A673 (cell line): Measurements from ENCODE around the gene MICOS13. TPM values are rescaled to one million over a fixed set of nuclear protein-coding genes. Genes with fewer than 3 reads are reported as not detected.

Source experiments
- Bru-seq: library from RNA; stranded (reverse); fragments of 400-500 nt; gene quantifications from one replicate; lab custom pipeline; 2021; lab: Mats Ljungman, UMichigan
- BruChase-seq, 2 experiments: library from RNA; stranded (reverse); fragments of 400-500 nt; gene quantifications; one replicate each; lab custom pipeline; 2021; lab: Mats Ljungman, UMichigan
- BruUV-seq: library from RNA; stranded (reverse); fragments of 400-500 nt; replicated peaks from 2 replicates; lab custom pipeline; 2021; lab: Mats Ljungman, UMichigan
- CTCF ChIA-PET: fragments of 300-600 bp; sonication (Branson Sonifier 250); formaldehyde crosslinking; loops from one replicate; lab custom pipeline; 2022; ENCODE audit warnings: antibody characterized with exemption; lab: Charles Lee
- POLR2A ChIA-PET: fragments of 300-600 bp; sonication (Branson Sonifier 250); formaldehyde crosslinking; loops from one replicate; lab custom pipeline; 2022; ENCODE audit warnings: antibody characterized with exemption; ENCODE audit not compliant: low non-redundant PET; lab: Charles Lee
- DNase-seq: peaks from one replicate; pipeline ENCODE4 v3.0.0-alpha.2; 2015; ENCODE audit warnings: low spot score
- H3K27ac ChIP-seq: fragments of 200-600 bp; sonication (generic); 2 replicates; pipeline ENCODE4 v1.5.1; 2016; ENCODE audit warnings: mixed run types, low read depth, mild to moderate bottlenecking, mixed read lengths, antibody characterized with exemption, low read length; ENCODE audit not compliant: poor library complexity, severe bottlenecking
- H3K27me3 ChIP-seq: fragments of 200-600 bp; sonication (generic); replicated peaks from 2 replicates; pipeline ENCODE4 v1.6.1; 2017; ENCODE audit warnings: mixed run types, low read depth, mild to moderate bottlenecking, mixed read lengths, antibody characterized with exemption, low read length; ENCODE audit not compliant: insufficient read depth, poor library complexity
- H3K36me3 ChIP-seq: fragments of 200-600 bp; sonication (generic); 2 replicates; pipeline ENCODE4 v1.6.1; 2016; ENCODE audit warnings: mixed run types, mild to moderate bottlenecking, mixed read lengths, antibody characterized with exemption, low read length; ENCODE audit not compliant: insufficient read depth, poor library complexity, severe bottlenecking
- H3K4me1 ChIP-seq: fragments of 200-600 bp; sonication (generic); 2 replicates; pipeline ENCODE4 v1.6.1; 2017; ENCODE audit warnings: mixed run types, mild to moderate bottlenecking, mixed read lengths, antibody characterized with exemption, low read length; ENCODE audit not compliant: insufficient read depth, poor library complexity, severe bottlenecking
- H3K4me3 ChIP-seq: fragments of 200-600 bp; sonication (generic); 2 replicates; pipeline ENCODE4 v1.5.1; 2016; ENCODE audit warnings: low read depth, mixed run types, mild to moderate bottlenecking, mixed read lengths, low read length; ENCODE audit not compliant: poor library complexity, severe bottlenecking
- H3K9me3 ChIP-seq: fragments of 200-600 bp; sonication (generic); 2 replicates; pipeline ENCODE4 v1.6.1; 2016; ENCODE audit warnings: mixed run types, low read depth, mild to moderate bottlenecking, mixed read lengths, antibody characterized with exemption, low read length; ENCODE audit not compliant: poor library complexity, severe bottlenecking
- CTCF ChIP-seq: fragments of 300-800, 200-600 bp; sonication (generic); conservative IDR thresholded peaks from 2 replicates; pipeline ENCODE4 v1.5.1; 2017; ENCODE audit warnings: low read depth, mild to moderate bottlenecking, antibody characterized with exemption, low read length, moderate library complexity, mixed read lengths
- EZH2 ChIP-seq: fragments of 200-600 bp; sonication (generic); IDR thresholded peaks from 2 replicates; pipeline ENCODE4 v1.6.1; 2017; ENCODE audit warnings: borderline replicate concordance, low read depth, mild to moderate bottlenecking, mixed read lengths, antibody characterized with exemption, low read length; ENCODE audit not compliant: poor library complexity, severe bottlenecking
- intact Hi-C: fragments of 100-400 bp; cut with micrococcal nuclease; formaldehyde crosslinking; loops from one replicate; pipeline ENCODE4 v1.10.0; 2022; ENCODE audit not compliant: unreplicated experiment
- long read RNA-seq: library from polyadenylated mRNA; stranded (forward); transcript quantifications from one replicate; pipeline ENCODE4 v2.0.0, GENCODE V29; 2022
- total RNA-seq: library from RNA; stranded (reverse); gene quantifications from 2 replicates; pipeline ENCODE4 v1.2.3, GENCODE V29; 2021

Gene MICOS13, protein sequence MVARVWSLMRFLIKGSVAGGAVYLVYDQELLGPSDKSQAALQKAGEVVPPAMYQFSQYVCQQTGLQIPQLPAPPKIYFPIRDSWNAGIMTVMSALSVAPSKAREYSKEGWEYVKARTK
- total RNA-seq (36.3 and 43.6 TPM in 2 replicates), Bru-seq, nascent RNA (percentile 53 among the genes with signal in this experiment), BruChase-seq, experiment 1, labeled RNA remaining after a 2-hour chase (percentile 55 among the genes with signal in this experiment), BruChase-seq, experiment 2, labeled RNA remaining after a 6-hour chase (percentile 59 among the genes with signal in this experiment)
- long read RNA-seq, transcript C19orf70-201 (4 exons, 896 nt), result major isoform, 52 of 56 reads
- long read RNA-seq, partial matches to known transcripts, result 0 of 56 reads
- long read RNA-seq, other reads (novel, unspliced or antisense), result 1 of 56 reads

DNA sequence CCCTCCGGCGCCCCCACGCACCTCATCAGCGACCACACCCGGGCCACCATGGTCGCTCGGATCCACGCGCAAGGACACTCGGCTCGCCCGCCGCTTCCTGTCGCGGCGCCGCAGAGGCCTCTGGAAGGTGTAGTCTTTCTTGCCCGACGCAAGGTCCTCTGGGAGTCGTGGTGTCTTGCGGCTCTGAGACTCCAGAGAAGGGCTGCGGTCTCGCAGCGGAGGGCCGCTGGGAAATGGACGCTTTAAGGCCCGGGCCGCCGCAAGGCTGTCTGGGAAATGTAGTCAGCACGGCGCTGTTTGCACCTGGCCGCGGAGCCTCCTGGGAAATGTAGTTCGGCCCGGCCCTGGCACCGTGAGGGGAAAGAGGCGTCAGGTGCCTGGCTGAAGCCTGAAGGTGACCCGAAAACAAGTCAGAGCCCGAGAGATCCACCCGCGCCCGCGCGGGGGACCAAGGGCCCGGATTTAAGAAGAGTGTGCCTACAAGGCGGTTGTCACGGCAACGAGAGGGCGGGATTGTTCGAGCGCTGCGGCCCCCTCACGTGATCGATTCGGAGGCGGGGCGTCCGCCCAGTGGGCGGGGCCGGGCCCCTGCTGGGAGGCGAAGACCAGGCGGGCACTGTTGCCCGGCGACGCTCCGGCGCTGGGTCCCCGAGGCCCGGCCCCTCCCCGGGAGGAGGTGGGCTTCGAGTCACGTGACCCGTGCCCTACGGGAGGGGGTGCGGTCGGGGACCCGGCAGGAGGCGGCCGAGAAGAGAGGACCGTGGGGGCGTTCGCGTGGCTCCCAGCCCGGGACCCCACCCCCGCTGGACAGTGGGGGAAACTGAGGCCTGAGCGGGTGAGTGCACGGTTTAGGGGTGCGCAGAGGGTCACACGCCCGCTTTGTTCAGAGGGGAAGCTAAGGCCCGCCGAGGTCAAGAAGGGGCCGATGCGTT is at the start of gene MICOS13, which contains the start of gene HSD11B1L:
Gene MICOS13 (minus strand): TSS at position 80 of the 932 bp plus-strand sequence. CDS start 30 bp downstream, at position 50.
Gene HSD11B1L (plus strand): TSS at position 591 of the 932 bp plus-strand sequence. CDS start 3,806 bp downstream, outside the sequence.
- H3K4me1 ChIP-seq, result no peaks in the 10 kb centered on the region
- peak within 1 kb of the TSS; percentile 87 for H3K27ac ChIP-seq
- H3K36me3 ChIP-seq, result no peaks in the 10 kb centered on the region
- TF ChIP-seq EZH2 (no peak), CTCF (no peak)
- no peaks in the 10 kb centered on the region for H3K9me3 ChIP-seq
- ChIA-PET POLR2A (no interaction called here), CTCF (no interaction called here)
- no peaks in the 10 kb centered on the region for H3K27me3 ChIP-seq
- H3K4me3 ChIP-seq, result peak within 1 kb of the TSS; percentile 91
- intact Hi-C loops, result no loop called here
- no TSS peak for BruUV-seq
- peak; percentile 100 for DNase-seq

DNA sequence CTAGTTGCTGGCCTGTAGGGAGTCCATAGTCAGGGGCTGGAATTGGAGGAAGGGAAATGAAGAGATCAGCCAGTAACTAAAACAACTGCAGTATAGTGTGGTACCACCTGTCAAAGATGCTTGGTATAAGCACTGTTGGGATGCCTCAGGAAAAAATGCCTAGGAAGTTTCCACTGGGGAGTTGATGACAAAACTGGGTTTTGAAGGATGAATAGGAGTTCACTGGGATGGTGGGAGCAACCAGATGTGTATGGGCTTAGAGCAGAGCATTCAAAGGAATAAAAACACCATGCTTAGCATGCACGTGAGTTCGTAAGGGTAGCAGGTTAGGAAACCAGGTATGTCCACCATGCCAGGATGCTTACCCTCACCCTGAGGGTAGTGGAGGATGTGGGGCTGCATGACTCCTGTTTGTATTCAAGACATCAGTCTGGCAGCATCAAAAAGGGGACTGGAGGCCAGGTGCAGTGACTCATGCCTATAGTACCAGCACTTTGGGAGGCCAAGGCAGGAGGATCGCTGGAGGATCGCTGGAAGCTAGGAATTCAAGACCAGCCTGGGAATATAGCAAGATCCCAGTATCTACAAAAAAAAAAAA is 47.2 kb upstream of the MICOS13 start:
- ChIA-PET CTCF (interaction anchor here (0.6 kb wide), 1 partner anchor 12 kb away, joined by 8 read pairs; no protein-coding TSS in a partner anchor), POLR2A (interaction anchor here (0.6 kb wide), 1 partner anchor 26 kb away, joined by 3 read pairs; no protein-coding TSS in a partner anchor)
- no peaks in the 10 kb centered on the region for H3K36me3 ChIP-seq
- no peak overlapping the region for H3K27ac ChIP-seq
- H3K4me3 ChIP-seq, result no peak overlapping the region
- H3K27me3 ChIP-seq, result no peaks in the 10 kb centered on the region
- DNase-seq, result no peak
- intact Hi-C loops, result no loop called here
- no peaks in the 10 kb centered on the region for H3K4me1 ChIP-seq
- no peak for TF ChIP-seq EZH2
- H3K9me3 ChIP-seq, result peaks cover 7% of the 10 kb centered on the region
- BruUV-seq, result no TSS peak

DNA sequence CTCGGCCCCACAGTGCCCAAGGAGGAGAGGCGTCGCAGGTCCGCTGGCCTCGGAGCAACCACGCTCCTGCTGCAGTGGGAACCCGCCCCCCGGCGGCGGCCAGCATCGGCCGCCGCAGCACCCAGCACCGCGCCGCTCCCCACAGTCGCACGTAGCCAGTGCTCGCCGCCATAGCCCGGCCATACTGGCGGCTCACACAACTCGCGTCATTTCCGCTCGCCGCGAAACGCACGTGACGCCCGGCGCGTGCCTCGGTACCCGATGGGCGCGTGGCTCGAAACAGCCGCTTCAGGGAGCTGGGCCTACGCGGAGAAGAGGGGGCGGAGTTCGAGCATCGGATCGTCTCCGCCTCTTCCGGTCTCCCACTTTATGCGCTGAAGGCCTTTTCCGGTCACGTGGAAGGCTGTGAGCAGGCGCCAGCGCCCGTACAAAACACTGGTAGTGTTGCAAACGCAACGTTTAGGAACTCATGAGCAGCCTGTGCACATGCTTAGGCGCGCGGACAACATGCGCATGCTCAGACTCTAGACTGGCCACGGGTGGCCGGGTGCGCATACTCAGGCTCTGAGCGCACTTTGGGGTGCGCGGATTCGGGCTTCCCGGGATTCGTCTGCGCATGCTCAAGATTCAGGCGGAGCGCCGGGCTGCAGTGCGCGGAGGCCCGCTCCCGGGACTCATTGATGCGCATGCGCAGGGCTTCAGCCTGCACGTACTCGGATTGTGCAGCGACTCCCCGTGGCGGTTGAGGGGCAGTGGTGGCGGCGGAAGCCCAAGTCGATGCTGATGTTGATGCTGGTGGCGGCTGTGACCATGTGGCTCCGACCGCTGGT is 39.9 kb upstream of the MICOS13 start, which contains the start of the genes CATSPERD and LONP1:
Gene CATSPERD (plus strand): TSS at position 677 of the 830 bp plus-strand sequence. CDS start 101 bp downstream, at position 778.
Gene LONP1 (minus strand): TSS at position 186 of the 830 bp plus-strand sequence. CDS start 14 bp downstream, at position 172.
- peaks cover 13% of the 10 kb centered on the region for H3K36me3 ChIP-seq
- peak within 1 kb of the TSS; percentile 98 for H3K27ac ChIP-seq
- CTCF ChIA-PET, result interaction anchor here (0.6 to 1.3 kb wide), 5 partner anchors 30 to 137 kb away, joined by 3 to 5 read pairs (median 3); partner anchors contain the start of gene NRTN
- TF ChIP-seq EZH2 (no peak), CTCF (peak; percentile 97)
- intact Hi-C loops, result no loop called here
- DNase-seq, result peak; percentile 99
- H3K4me1 ChIP-seq, result peaks cover 16% of the 10 kb centered on the region
- POLR2A ChIA-PET, result interaction anchor here (0.6 kb wide), 1 partner anchor 37 kb away, joined by 20 read pairs; no protein-coding TSS in a partner anchor
- H3K27me3 ChIP-seq, result no peaks in the 10 kb centered on the region
- no TSS peak for BruUV-seq
- peak within 1 kb of the TSS; percentile 93 for H3K4me3 ChIP-seq
- H3K9me3 ChIP-seq, result no peaks in the 10 kb centered on the region
